Activated CD4-positive, alpha-beta T cell treated with anti-CD3 and anti-CD28 coated beads, Interleukin-2, amount 50 U/mL, for 48 hours (primary cell): ENCODE measurements around the gene LIN7B.

ENCODE experiments used
- DNase-seq, 2 experiments: peaks; one replicate each; pipeline ENCODE4 v3.0.0-alpha.2; 2020

LIN7B gene

GRCh38 chr19:49113762-49114629, at the start of gene LIN7B:
Gene LIN7B, plus strand, starts transcription at chr19:49114370. Its CDS starts 35 bp downstream, at chr19:49114405.
- peak; percentile 64 to 72 for DNase-seq

GRCh38 chr19:49064768-49065611, 49.2 kb upstream of the LIN7B start, which contains the start of gene NTF4:
Gene NTF4, minus strand, starts transcription at chr19:49064818. Its CDS starts 2,821 bp downstream, at chr19:49061997.
- no peak for DNase-seq

DNA sequence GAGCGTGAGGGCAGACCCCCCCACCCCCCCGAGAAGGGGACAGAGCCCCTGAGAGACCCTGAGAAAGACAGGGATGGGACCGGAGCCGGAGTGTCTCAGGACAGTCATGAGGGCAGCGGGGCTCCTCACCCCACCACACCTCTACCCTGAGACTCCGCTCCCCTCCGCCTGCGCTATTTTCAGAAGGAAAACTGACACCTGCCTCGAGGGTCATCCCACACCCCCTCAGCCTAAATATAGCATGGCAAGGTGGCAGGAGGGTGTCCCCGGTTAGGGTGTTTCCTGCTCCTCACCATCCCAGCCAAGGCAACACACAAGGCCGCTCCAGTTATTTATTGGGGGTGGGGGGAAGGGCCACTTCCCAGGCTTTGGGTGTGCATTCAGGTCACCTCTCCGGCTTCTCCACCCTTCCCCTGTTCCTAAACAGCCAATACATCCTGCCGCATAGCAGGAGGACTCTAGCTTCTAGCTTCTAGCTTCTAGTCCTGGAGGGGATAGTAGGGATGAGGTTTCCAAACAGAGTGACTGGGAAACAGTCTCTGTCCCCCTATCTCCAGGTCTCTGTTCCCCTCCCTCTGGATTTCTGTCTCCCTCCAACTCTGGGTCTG, 48.2 kb upstream of the LIN7B start:
- DNase-seq = no peak

GRCh38 chr19:49067554-49067953, 46.6 kb upstream of the LIN7B start:
- no peak for DNase-seq

DNA sequence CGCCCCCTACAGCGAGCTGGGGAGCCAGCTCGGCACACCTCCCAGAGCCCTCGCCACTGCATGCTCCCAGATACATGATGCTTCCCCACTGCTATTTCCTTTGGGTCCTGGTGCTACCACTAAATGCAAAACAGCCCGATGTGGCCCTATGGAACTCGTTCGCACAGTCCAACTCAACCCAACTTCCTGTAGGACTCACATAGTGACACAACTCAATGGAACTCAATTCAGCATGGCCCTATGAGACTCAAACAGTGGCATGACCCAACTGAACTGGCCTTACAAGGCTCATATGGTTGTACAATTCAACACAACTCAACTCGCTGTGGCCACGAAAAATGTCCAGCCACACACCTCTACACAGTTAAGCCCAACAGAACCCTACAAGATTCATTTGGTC, 45.1 kb upstream of the LIN7B start:
- DNase-seq = no peak

- no peak for DNase-seq
Observed at GRCh38 chr19:49070416-49070815, 43.8 kb upstream of the LIN7B start.

DNA sequence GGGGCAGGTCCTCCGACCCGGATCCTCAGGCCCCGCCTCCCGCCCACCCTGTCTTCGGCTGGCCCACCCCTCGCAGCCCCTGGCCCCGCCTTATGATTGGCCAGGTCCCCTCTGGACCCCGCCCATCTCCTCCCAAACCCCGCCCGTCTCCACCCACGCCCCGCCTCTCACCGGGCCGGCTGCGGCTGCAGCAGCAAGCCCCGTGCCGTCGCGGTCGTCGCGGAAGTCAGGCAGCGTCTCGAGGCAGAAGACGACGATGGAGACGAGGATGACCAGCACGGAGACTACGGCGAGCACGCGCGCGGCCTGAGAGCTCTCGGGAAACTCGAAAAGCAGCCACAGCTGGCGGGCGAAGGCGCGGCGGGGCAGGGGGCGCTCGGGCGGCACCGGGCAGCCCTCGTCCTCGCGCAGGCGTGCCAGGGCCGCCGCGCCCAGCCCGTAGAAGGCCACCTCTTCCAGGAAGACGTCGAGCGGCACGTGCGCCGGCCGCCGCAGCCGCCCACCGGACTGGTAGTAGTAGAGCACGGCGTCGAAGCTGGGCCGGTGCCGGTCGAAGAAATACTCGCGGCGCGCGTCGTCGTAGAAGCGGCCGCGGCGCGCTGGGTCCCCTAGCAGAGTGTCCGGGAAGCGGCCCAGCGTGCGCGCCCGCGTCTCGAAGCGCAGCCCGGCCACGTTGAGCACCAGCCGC, 42.2 kb upstream of the LIN7B start:
- DNase-seq = peak; percentile 17 to 34

- DNase-seq = no peak
Observed at GRCh38 chr19:49073514-49074378, 40.4 kb upstream of the LIN7B start.

DNA sequence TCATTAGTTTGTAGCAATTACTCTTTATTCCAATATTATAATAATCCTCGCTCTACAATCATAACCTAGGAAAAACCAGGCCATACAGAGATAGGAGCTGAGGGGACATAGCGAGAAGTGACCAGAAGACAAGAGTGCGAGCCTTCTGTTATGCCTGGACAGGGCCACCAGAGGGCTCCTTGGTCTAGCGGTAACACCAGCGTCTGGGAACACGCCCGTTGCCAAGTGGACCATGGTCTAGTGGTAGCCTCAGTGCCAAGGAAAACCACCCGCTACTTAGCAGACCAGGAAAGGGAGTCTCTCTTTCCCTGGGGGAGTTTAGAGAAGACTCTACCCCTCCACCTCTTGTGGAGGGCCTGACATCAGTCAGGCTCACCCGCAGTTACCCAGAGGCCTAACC, 39.3 kb upstream of the LIN7B start:
- DNase-seq = peak; percentile 25 to 47

DNA sequence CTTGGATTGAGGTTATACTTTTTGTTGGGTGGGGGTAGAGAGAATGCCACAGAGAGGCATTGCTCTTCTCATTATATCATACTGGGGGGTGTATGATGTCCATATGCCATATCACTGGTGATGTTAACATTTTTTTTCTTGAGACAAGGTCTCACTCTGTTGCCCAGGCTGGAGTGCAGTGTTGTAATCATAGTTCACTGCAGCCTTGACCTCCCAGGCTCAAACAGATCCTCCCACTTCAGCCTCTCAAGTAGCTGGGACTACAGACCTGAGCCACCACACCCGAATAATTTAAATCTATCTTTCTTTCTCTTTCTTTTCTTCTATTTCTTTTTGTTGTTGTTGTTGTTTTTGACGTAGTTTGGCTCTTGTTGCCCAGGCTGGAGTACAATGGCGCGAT, 33.8 kb upstream of the LIN7B start:
- DNase-seq = no peak

- DNase-seq = no peak
Observed at GRCh38 chr19:49081273-49081672, 32.9 kb upstream of the LIN7B start.

- no peak for DNase-seq
Observed at GRCh38 chr19:49084206-49085019, 29.8 kb upstream of the LIN7B start.

GRCh38 chr19:49085020-49085867, 28.9 kb upstream of the LIN7B start, which contains the start of gene SNRNP70:
Gene SNRNP70, plus strand, starts transcription at chr19:49085451. Its CDS starts 964 bp downstream, at chr19:49086415.
- DNase-seq = peak; percentile 97 to 98

DNA sequence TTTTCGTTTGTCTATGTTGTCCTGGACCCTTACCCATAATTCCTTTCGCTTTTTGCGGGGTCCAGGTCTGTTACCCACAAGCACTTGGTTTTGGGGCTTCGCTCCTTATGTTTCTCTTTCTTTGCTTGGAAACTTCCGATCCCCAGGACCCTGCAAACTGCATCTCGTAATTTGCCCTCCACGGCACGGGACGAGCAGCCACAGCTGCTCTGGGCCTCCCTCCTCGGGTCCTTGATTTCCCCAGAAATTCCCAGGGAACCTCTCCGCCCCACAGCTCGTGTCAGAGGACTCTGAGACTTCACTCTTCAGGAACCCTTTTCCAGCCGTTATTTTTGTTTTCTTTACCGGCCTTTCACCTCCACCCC, 28.3 kb upstream of the LIN7B start:
- no peak for DNase-seq

- no peak for DNase-seq
Observed at GRCh38 chr19:49086296-49086695, 27.9 kb upstream of the LIN7B start.

DNA sequence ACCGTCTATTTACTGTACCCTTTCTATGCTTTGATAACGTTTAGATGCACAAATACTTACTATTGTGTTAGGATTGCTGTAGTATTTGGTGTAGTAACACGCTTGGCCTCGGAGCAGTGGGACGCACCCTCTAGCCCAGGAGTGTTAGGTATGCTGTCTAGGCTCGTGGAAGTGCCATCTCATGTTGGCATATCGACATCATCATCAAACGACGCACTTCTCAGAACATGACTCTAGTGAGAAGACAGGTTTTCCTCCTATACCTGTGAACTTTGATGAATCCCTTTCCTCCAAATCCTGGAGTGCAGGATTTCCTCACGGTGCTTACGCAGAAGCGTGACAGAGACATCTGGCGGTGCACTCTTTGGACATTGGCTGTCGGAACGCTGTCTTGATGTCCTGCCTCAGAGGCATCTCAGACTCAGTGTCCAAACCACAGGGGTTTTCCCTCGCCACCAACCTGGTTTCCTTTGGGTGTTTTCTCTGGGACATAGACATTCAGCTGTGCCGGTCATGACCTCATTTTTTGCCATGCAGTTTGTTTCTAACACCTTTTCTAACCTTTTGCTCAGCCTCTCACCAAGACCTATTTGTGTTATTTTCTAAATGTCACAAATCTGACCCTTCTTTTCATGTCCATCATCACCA, 22.7 kb upstream of the LIN7B start:
- no peak for DNase-seq

GRCh38 chr19:49092686-49093085, 21.5 kb upstream of the LIN7B start:
- no peak for DNase-seq

DNA sequence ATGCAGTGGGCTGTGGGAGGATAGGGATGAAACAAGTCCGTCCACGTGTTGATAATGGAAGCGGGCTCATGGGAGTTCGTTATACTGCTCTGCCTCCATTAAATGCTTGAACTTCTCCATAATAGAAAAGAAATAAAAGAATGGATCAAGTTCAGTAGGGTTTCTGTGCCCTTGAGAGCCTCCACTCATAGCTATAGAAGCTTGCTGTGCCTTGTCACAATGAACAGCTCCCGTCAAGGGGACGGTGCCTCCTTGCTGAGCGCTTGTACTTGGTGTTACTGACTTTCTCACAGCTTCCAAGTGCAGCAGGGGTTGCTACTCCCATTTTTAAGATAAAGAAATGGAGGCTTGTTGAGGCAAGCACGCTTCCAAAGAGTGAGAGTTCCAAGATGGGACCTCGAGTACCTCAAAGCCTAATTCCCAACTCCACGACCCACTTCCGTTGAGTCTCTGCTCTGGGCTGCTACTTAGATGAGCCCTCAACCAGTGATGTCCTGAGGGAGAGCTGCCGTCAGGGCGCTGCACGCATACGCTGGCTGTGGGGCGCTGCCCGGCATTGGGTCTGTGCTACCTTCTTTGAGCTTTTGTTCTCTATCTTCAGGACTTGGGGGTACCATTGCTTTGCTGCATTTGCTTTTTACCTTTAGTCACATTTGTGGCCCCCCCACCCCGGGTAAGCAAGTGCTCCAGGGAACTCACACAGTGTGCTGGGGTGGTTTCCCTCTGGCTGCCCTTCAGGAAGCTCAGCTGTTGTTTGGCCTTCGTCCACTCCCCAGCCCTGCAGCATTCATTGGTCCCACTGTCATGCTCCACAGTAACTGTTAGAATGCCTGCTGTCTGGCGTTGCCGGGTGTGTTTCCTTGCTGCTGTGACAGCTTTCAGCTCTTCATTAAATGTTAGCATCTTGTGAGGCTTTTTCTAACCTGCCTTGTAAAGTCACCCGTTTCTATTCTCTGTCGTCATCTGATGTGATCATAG, 19.4 kb upstream of the LIN7B start:
- no peak for DNase-seq
